GM04503 (cell line): ENCODE measurements around the gene TMEM190.

Experiments
- DNase-seq: peaks from one replicate; pipeline ENCODE4 v3.0.0-alpha.2; 2012; ENCODE audit warnings: low read depth

Gene TMEM190

DNA sequence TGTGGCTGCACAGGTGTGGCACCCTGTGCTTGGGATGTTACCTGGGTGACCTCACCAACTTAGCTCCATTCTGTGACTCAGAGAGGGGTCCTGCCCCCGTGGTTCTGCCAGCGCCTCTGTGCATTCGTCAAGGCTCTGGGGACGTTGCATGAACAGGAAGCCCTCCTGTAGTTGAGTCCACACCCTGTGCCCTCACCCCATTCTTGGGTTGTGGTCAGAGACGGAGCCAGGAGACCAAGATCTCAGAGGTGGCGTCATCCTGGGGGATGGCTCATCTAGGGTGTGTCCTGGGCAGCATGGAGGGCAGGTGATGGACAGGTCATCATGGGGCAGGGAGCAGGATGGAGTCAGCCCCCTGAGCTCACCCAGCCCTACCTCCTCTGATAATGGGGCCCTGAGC is 24.6 kb upstream of the TMEM190 start:
- DNase-seq = no peak

DNA sequence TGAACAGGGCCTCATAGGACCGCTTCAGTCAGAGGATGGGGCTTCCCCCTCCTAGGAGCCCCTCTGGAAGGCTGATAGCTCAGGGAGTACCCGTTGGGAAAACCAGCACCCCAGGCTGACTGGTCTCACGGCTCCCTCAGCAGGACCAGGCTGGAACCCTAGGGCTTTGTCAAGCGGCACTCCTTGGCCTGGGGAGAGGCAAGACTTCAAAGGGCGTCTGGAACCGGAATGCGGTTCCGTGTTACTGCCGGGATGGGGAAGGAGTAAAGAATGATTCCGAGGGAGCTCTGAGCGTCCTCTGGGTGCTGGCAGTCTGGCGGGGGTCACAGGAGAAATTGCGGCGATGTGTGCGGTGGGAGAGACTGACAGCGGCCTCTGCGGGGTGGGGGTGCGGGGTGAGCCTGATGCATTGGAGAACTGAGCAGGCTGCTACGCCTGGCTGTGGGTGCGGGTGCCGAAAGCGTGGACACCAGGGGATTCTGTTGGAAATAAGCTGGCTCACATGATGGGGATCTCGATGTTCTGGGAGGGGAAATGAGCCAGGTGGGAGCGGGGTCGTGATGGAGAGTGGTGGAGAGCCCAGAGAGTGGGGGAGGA is 24.0 kb upstream of the TMEM190 start:
- no peak for DNase-seq

DNA sequence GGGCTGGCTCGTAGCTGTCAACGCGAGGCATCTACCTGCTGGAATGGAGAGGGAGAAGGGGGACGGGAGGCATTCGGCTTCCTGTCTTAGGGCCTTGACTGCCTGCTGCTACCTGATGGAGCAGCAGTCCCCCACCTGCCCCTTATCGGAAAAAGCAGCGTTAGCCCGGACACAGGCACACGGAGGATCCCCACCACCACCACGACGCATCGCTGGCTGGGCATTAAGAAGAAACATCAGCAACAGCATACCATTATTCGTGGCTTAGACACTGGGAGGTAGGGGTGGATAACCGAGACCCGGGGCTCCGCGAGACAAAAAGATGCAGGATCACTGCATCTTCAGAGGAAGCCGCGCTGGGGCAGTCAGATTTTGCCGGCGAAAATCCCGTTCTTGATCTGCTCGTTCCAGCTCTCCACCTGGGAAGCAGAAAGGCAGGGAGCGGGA is 23.2 kb upstream of the TMEM190 start:
- DNase-seq = no peak

DNA sequence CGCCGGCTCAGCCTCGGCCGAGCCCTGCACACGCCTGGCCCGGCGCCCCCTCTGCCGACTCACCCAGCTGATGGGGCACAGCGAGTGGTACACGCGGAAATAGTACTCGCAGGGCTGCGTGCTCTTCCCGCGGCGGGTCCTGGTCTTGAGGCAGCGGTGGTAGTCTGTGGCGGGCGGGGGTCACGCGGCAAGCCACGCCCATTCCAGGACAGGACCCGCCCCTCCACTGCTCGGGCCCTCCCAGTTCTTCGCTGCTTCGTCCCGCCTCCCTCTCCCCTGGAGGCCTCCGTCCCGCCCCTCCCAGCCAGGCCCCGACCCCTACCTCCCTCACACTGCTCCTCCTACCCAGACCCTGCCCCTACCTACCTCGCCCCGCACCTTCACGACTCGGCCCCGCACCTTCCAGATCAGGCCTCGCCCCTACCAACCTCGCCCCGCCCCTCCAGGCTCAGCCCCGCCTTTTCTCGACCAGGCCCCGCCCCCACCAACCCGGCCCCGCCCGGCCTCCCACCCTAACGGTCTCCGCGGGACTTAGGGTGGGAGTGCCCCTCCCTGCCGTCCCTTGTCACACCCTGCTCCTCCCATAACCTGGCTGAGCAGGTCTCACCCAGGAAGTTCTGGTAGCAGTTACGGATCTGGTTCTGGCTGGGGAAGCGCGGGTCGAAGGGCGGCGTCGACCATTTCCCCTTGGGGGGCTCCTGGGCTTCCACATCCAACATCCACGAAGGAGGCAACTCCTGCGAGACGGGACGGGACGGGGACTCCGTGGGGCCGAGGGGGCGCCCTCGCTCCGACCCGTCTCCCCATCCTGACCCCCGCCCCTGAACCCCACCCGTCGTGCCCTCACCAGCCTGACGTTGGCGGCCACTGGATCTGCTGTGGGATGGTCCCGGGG is 22.6 kb upstream of the TMEM190 start:
- no peak for DNase-seq

DNA sequence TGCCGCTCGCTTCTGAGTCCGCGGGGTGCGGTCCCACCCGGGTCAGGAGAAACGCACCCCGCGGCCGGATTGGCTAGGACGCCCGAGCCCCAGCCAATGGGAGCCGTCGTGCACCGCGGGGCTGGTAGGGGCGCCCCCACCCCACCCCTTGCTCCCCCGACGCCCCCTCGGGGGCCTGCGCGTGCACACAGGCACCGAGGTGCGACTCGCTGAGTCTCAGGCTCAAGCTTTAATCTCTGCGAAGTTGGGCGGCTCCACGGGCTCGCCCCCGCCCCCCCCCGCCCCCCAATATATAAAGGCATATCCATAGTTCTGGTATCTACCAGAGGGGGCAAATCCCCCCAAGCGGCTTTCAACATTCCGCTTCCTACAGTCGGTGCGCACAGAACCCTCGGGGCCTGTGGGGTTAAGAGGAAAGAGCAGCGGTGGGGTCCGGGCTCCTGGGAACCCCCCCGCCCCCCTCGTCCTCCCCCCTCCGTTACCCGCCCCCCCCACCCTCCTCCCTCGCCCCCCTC is 21.9 kb upstream of the TMEM190 start, which contains the start of gene COX6B2:
TSS of gene COX6B2 (minus strand) at position 22 of the 515 bp plus-strand sequence. CDS start 198 bp downstream, outside the sequence.
- no peak for DNase-seq

DNA sequence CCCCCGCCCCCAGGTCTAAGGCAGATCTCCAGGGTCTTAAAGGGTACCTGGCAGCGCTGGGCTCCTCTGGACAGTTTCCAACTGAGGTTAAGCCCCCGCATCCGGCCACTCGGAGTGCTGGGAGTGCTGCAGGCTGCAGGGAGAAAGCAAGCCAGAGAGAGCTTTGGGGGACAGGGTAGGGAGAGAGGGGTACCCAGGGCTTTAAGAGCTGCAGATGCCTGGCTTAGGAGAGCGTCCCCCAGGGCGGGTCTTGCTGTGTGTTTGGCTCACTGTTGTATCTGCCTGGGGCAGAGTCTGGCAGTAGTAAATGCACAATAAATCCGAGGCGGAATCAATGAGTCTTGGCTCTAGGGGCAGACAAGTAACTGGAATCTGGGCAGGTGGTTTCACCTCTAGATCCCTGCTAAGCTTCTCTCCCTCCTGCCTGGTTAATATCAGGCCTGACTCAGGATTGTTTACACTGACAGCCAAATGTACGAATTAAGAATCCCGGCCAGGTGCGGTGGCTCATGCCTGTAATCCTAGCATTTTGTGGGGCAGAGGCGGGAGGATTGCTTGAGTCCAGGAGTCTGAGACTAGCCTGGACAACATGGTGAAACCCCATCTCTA is 21.3 kb upstream of the TMEM190 start:
- no peak for DNase-seq

DNA sequence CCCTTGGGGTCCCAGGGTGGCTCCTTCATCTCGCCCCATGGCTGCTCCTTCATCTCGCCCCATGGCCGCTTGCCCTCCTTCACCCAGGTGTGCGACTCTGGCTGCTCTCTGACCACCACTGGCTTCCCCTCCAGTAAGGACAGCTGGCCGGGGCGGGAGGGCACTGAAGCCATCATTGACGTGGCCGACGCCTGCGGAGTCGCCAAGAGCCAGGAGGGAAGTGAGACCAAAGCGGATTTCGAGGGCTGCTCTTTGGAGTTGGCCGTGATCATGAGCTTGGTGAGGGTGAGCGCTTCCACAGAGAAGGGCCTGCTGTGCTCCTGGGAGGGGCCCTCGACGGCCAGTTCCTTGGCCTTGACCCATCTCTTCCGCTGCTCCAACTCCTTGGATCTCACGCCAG is 18.1 kb upstream of the TMEM190 start:
- no peak for DNase-seq

DNA sequence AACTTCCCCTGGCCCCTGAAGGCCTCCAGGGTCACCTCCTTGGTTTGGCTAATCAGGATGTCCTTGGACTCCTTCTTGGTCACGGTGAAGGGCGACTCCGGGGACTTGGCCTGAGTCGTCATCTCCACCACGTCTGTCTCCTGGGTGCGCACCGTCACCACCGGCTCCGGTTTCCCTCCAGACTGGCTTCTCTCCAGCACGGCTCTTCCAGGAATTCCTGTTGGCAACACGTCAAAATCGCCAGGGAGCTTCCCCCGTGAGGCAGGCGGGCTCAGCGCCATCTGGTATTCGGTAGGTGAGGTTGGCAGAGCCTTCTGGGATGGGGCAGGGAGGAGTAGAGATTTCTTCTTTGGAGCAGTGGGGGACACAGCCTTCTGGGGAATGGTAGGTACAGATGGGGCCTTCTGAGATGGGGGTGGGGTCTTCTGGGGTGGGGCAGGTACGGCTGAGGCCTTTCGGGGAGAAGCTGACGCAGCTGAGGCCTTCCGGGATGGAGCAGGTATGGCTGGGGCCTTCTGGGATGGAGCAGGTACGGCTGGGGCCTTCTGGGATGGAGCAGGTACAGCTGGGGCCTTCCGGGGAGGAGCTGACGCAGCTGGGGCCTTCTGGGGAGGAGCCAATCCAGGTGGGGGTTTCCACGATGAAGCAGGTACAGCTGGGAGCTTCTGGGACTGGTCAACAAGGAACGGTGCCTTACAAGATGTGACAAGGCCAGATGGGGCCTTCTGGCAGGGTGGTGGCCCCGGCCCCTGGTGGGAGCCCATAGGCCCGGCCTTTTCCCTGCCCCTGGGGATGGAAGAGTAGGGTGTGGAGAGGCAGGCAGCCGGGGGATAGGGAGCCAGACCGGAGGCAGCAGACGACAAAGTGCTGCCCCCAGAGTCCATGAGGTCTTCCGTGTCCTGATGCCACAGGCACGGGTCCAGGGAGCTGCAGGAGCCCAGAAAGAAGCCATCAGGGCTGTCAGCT is 17.4 kb upstream of the TMEM190 start:
- DNase-seq = no peak

DNA sequence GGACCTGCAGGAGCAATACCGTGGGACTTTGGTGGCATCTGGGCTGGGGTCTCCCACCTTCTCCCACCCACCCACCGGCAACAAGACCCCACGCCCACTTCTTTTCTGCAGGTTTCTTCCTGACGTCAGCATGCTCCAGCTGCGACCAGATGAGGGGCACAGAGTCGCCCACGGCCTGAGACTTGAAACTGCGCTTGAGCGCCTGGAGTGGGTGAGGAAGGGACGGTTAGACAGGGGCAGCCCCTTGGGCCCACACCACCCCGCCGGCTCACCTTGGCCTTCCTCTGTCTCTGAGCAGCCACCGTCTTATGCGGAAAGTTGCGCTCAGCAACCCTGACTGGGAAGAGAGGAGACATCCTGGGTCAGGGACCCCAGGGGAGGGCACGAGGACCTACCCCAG is 15.7 kb upstream of the TMEM190 start:
- DNase-seq = no peak

DNA sequence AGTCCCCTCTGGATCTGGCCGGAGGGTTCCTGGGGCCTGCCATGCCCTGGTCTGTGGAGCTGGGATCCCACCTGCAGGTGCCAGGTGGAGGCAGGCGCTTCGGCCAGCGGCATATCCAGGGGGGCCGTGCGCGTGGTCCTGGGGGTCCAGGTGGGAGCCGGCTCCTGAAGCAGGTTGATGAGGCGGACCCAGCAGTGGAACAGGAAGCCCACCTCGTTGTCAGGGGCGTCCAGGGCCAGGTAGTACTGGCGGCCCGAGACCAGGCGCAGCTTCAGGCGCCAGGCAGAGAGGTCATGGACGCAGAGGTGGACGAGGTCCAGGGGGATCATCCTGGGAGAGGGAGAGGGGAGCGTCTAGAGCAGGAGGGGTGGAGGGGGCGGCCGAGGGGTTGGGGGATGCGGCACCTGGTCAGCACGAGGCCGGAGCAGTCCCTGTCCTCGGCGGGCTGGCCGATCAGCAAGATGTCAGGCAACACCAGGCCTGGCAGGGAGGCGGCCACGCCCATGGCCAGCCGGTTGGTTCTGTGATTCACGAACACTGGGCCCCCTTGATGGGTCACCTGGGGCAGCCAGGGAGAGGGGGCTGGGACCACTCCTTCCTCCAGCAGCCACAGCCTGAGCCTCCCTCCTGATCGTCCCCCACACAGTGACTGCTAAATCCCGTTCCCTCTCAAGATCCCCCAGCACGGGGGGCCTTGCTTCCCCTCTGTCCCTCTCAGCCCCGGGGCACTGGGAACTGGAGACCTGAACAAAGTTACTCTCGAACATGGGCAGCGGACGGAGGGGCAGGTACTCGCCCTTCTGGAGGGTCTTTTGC is 14.2 kb upstream of the TMEM190 start:
- DNase-seq = no peak

DNA sequence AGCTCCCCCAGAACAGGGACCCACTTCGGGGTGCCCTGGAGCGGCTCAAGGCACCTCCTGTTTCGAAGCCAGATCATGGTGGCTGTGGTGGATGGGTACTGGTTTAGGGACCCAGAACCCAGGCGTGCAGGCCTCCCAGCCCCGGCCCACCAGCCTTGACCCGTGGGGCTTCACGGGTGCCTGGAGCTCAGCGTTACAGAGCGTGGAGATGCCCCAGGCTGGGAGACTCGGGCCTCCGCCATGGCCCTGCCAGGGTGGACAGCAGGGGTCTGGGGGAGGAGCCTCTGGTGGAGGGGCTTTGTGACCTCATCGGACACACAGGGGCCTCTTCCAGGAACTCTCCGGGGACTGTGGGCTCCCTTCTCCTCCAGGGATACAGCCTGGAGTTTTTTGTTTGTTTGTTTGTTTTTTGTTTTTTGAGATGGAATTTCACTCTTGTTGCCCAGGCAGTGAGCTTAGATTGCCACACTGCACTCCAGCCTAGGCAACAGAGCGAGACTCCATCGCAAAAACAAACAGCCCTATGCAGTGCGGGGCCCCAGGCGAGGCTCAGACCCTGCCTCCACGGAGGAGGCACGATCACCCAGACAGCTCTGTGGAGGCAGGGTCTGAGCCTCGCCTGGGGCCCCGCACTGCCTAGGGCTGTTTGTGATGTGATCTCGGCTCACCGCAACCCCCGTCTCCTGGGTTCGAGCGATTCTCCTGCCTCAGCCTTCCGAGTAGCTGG is 13.5 kb upstream of the TMEM190 start, which contains the start of gene GARIN5B:
TSS of gene GARIN5B (minus strand) at position 271 of the 727 bp plus-strand sequence. CDS start at position 77, 194 bp downstream.
- no peak for DNase-seq

DNA sequence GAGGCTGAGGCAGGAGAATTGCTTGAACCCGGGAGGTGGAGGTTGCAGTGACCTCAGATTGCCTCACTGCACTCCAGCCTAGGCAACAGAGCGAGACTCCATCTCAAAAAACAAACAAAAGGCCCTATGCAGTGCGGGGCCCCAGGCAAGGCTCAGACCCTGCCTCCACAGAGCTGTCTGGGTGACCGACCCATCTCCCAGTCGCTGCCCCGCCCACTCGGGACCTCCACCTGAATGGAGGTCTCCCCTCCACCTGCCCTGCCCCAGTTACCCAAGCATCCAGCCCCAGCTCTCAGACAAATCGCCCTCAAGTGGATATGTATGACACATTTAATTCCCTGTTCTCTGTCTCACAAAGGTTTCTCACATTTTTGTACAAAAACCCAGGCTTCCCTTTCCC is 11.4 kb upstream of the TMEM190 start:
- no peak for DNase-seq

DNA sequence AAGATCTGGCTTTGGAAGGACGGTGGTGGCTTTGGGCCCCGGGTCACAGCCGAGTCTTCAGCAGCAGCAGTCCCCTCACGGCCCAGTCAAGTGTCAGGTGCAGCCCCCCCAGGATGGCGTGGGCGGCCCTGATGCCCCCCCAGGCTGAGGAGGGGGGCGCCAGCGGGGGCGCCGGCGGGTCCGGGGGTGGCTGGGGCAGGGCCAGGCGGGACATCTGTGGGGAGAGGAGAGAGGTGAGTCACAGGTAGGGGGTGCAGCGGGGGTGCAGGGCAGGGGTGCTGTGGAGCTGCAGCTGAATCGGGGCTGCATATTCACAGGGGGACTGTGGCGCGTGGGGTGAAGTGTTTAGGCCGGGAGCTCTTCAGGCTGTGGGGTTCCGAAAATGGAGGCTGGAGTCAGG is 10.7 kb upstream of the TMEM190 start:
- no peak for DNase-seq

DNA sequence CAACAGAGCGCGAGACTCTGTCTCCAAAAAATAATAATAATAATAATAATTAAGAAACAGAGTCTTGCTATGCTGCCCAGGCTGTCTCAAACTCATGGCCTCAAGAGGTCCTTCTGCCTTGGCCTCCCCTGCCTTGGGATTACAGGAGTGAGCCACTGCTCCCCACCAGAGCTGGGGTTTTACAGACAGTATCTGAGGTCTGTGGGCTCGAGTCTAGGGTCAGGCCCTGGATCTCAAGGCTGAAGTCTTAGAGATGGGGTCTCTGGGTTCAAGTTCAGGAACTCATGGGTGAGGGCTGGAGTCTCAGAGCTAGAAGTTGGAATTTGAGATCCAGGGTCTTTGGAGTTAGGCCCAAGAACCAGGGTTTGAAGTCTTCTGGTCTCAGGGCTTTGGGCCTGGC is 9.8 kb upstream of the TMEM190 start:
- DNase-seq = no peak

DNA sequence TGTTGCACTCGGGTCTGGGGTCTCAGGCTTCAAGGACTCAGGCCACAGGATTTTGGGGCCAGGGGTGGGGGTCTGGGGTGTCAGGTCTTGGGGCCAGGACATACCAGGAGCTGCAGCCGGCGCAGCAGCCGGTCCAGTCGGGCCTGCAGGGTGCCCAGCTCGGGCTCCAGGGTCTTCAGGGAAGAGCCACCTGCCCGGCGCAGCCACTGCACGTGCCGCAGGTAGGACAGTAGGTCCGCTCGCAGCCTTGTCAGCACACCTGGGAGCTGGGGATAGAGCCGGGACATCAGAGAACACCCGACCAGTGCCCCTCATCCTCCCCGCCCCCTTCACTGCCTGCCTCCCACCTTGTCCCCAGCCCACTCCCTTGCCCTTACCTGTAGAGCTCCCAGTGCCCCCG is 8.5 kb upstream of the TMEM190 start:
- DNase-seq = no peak

DNA sequence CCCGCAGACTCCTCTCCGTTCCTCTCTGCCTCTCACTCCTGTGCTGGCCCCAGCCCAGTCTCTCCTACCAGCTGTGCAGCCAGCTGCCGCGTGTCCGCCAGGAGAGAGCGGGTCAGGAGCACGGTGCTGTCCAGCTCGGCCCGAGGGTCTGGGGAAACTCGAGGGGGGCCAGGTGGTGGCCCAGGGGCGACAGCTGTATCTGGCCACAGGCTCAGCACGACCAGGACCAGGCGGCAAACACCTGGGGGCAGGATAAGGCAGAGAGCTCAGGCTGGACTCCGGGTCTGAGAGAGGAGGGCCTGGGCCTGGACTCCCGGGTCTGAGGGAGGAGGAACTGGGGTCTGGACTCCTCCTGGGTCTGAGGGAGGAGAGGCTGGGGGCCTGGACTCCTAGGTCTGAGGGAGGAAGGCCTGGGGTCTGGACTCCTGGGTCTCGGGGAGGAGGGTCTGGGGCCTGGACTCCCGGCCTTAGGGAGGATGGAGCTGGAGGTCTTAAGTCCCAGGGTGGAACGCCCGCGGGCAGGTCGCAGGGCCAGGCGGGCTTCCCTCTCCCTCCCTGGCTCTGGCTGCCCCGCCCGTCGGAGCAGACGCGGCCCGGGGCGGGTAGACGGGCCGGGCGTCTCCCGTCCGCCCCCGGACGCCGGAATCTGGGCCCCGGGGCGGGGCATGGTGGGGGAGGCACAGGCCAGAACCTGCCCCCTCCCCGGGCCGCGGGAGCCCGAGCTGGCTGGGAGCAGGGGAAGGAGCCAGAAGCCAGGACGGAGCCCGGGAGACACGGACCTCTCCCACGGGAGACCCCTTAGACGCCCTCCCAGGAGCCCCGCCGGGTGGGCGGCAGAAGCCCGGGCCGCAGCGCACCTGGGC is 7.7 kb upstream of the TMEM190 start:
- DNase-seq = no peak

DNA sequence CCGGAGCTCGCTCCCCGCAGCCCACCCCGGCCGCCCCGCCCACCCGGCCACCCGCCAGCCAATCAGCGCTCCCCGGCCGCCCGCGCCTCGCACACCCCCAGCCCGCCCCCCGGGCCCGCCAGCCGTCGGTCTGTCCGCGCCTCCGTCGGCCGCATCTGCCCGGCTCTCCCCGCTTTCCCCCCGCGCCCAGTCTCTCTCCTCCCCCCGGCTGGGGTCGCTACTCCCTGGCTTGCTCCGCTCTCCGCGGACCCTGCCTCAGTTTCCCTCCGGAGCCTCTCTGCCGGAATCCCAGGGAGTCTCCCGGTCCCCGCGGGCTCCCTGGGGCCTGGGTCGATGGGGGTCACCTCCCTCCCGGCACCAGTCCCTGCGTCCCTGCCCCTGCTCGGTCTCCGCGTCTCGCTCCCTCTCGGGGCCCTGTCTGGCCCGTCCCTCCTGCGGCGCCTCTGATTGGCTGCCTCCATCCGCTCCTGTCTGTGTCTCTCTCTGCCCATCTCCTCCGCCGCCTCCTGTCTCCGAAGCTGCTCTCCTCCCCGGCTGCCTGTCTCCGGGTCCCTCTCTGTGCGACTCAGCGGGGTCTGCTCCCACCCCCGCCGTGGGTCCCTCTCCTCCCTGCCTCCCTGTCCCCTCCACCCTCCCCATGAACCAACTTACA is 6.8 kb upstream of the TMEM190 start:
- DNase-seq = peak; percentile 41

DNA sequence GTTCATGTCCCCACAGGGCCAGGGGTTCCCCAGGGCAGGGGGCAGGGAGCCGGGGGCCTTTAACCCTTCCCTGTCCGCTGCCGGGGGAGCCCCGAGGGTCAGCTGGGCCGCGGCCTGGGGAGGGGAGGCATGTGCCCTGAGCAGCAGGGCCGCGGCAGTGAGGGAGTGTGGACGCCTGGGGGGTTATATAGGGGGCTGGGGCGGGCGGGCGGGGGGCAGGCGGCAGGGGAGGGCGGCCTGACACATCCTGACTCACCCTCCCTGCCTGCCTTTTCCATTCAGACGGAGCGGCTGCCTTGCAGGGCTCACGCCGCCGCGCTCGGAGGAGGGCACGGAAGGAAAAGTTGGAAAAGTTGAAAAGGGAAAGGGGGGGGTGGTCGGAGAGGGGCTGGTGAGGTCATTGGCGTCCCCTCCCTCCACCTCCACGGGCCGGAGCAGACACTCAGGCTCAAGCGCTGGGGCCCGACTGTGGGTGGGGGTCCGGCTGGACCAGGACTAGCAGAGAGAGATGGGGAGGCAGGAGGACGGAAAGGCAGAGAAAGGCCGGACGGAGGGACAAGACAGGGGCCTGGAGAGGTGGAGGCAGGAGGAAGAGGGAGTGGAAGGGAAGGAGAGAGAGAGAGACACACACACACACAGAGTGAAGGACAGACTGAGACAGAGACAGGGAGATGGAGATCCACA is 6.2 kb upstream of the TMEM190 start, which contains the start of gene IL11:
TSS of gene IL11 (minus strand) at position 159 of the 684 bp plus-strand sequence. CDS start at position 6, 153 bp downstream.
- DNase-seq = no peak
